Amniotic stem cell (primary cell): ENCODE results near the gene KCNS1.

Experiments
- DNase-seq: peaks from one replicate; lab custom pipeline; 2025; lab: John Stamatoyannopoulos, UW

Gene KCNS1

GRCh38 chr20:45105317-45105716, 4.4 kb upstream of the KCNS1 start:
- DNase-seq, result no peak

- no peak for DNase-seq
Measured at GRCh38 chr20:45104786-45105185, 3.9 kb upstream of the KCNS1 start.

- no peak for DNase-seq
Measured at GRCh38 chr20:45103072-45103471, 2.1 kb upstream of the KCNS1 start.

DNA sequence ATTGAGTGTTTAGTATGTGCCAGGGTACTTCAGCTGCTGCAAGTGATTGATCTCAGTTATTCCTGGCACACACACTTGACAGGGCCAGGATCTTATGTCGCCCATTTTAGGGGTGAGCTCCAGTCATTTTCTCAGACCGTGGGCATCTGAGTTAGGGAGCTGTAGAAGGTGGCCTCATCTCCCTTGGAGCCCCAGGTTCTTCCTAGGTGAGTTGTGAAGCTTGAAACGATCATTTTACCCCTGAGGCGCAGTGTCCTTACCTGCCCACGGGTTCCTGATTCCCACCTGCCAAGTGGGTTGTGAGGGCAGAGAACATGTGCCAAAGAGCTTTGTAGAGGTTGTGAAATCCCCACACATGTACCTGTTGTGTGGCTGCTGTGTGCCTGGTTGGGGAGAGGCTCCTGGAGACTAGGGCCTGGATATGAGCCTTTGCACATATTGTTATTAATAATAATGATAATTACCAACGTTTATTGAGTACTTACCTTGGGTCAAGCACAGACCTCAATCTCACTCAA, 465 bp upstream of the KCNS1 start:
- DNase-seq, result no peak

GRCh38 chr20:45098103-45098773, 2.7 kb downstream of the KCNS1 start:
- no peak for DNase-seq

DNA sequence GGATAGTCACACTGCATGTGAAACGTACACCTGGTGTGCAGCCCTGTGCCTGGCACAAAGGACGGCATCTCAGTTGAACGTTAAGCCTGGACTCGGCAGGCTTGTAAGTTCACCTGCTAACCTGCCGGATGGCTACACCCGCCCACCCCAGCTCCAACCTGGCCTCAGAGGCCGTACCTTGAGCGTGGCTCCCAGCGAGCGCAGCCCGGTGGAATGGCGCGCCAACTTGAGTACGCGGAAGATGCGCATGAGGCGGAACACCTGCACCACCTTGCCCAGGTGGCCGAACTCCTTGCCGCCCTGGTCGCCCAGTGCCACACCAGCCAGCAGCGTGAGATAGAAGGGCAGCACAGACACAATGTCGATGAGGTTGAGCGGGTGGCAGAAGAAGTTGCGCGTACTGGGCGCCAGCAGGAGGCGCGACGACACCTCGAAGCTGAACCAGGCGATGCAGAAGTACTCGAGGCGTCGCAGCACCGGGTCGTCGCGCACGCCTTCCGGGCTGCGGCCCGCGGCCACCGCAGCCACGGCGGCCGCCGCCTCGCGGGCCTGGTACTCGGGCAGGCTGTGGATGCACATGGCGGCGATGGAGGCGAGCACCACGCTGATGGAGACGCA, 3.3 kb downstream of the KCNS1 start:
- DNase-seq, result no peak

- DNase-seq, result no peak
Measured at GRCh38 chr20:45096781-45097180, 4.1 kb downstream of the KCNS1 start.

DNA sequence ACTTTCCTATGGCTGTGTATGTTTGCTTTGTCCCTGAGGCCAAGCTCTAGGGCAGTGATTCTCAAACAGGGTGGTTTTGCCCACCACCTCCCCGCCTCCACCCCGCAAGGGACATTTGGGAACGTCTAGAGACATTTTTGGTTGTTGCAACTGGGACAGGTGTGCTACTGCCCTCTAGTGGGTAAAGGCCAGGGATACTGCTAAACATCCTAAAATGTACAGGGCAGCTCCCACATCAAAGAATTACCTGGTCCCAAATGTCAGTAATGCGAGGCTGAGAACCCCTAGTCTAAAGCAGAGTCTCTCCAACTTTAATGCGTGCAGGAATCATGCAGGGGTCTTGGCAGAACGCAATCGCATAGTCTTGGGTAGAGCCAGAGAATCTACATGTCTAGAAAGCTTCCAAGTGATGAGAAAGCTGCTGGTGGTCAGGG, 5.1 kb downstream of the KCNS1 start:
- DNase-seq, result peak; percentile 61

- DNase-seq, result no peak
Measured at GRCh38 chr20:45094864-45095574, 5.9 kb downstream of the KCNS1 start.

- no peak for DNase-seq
Measured at GRCh38 chr20:45094201-45094600, 6.7 kb downstream of the KCNS1 start.

- DNase-seq, result no peak
Measured at GRCh38 chr20:45092898-45093297, 8.0 kb downstream of the KCNS1 start.

GRCh38 chr20:45091366-45091765, 9.6 kb downstream of the KCNS1 start:
- DNase-seq, result no peak

DNA sequence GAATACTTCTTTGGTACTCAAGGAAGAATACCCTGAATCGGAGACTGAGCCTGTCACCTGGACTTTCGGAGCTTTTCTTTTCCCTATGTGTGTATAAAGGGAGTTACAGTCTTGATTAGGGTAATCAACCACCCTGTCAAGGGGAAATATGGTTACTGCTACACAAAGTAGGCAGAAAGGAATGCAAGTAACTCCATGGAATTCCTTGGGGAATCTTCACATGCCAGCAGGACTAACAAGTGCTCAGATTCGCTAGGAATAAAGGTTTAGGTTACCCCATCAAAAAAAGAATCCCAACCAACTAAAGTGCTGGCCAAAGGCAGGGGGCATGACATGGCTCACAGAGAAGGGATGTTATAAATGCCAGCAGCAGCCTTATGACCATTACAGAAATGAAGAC, 10.4 kb downstream of the KCNS1 start:
- DNase-seq, result no peak

GRCh38 chr20:45088247-45088646, 12.7 kb downstream of the KCNS1 start:
- peak; percentile 96 for DNase-seq

DNA sequence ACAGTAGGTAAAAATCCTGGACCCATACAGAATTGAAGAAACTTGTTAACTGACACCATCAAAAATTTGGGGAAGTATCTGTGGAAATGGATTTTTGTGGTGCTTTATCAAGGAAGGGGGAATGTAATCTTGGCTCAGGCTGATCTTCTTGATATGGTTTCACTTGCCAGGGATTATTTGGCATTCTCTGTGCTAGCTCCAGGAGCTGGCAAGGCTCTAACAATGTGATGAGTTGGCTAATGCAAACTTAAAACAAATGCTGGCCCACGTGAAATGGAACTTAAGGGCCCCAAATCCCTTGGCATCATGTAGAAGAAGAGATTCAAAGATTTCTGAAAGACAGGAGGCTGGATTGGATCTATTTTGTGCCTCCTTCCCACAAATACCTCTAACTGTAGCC, 13.1 kb downstream of the KCNS1 start:
- no peak for DNase-seq

DNA sequence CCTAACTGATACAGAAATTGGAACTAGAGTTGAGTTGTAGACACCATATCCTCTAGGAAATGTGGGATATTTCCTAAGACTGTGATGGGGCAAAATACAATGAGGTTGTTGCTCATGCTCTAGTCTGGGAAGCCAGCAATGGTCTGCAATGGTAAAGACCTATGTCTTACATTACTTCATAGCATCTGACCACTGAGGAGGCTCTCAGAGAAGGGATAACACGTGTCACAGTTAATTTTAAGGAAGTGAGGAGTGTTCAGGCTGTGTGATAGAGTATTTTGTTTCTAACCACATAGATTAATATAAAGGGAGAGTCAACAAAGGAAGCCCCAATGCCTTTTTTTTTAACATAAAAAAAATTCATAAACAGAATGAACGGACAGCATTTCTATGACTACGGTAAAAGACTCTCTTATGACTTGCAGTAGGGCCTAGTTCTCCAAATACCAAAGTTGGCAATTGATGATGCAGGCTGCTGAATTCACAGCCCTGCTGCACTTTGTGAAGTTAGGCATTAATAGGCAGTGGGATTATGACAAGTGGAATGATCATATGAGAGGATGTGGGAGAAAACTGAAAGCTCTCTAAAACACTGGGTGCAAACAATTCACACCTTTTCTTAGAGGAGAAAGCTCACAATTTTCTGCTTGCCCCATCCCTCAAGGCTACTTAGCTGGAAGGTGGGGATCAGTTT, 13.7 kb downstream of the KCNS1 start:
- DNase-seq, result no peak

DNA sequence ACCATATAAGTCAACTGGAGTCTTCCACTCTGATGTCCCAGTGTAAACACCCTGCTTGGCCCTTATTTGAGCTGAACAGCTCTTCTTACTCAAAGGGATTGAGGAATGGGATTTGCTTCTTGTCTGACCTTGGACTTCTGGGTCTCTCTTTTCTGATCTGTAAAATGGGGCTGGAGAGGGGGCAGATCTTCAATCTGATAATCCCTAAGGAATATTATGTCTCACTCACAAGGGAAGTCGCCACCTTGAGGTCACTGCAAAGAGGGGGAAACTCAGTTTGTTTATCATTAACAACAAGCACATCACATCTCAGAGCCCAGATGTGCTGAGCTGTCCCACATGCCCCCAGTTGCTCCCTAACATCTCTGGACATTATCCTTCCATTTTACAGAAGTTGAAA, 15.1 kb downstream of the KCNS1 start:
- no peak for DNase-seq

DNA sequence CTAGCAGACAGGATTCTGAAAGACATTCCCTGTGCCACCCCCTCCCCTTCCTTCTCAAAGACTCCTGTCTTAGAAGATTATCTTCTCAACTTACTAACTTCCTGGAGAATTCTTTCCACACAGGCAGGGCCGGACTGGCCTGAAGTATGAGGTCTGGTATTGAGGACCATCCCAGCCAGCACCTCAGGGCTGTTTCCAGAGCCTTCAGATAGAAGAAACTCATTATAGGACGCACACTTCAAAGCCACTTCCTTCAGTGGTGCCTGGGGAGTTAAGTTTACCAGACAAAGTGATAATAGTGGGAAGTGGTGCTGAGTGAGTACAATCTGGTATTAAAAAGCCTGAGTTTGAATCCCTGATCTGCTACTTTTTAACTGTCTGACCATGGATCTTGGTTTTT, 15.6 kb downstream of the KCNS1 start:
- DNase-seq, result no peak

- no peak for DNase-seq
Measured at GRCh38 chr20:45083127-45083526, 17.8 kb downstream of the KCNS1 start.

- no peak for DNase-seq
Measured at GRCh38 chr20:45082468-45082867, 18.5 kb downstream of the KCNS1 start.

DNA sequence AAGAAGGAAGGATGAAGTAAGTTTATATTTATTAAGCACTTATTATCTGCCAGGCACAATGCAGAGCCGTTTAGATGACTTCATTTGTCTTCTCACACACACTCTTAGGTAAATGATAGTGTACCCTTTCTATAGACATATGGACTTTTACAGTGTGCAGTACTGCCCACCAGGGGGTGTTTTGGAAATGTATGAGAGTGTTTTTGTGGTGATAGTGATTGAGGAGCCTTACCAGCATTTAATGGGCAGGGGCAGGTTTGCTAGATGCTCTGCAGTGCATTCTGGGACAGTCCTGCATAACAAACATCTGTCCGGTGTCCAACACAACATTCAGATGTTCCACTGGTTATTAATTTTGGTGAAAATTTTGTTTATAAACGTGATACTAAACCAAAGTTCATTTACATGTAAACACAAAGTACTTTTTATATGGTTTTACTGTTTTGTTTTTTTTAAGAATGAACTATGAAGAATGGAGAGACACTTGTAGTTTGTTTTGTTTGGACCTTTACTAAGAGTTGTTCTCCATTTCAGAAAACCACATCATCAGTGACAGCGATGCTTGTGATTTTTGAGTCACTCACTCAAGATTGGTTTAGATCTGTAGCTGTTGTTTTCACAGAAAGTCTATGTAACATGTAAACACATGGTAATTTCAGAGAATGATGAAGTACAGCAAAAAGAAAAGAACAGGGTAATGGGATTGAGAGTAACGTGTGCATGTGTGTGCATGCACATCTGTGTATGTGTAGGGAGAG, 19.9 kb downstream of the KCNS1 start:
- no peak for DNase-seq

- DNase-seq, result no peak
Measured at GRCh38 chr20:45077559-45077958, 23.4 kb downstream of the KCNS1 start.
